GM13976 (cell line): ENCODE results near the gene MAPKAPK2.
"Not testable (repeated sequence)": the region's sequence is repeated elsewhere in the genome, so short reads cannot be mapped to it uniquely, and the experiment has no call there.

Experiments used
- DNase-seq: peaks from one replicate; pipeline ENCODE4 v3.0.0; 2012; ENCODE audit warnings: low spot score
- CTCF ChIP-seq: IDR thresholded peaks from 2 replicates; pipeline ENCODE4 v1.5.1; 2012; ENCODE audit warnings: borderline replicate concordance, mild to moderate bottlenecking; ENCODE audit not compliant: insufficient read depth; ENCODE audit errors: extremely low read depth, missing control alignments, control extremely low read depth
- in situ Hi-C: fragments of 300-500 bp; cut with MboI; formaldehyde crosslinking; loops from one replicate; pipeline ENCODE4 v1.12.0; 2022; ENCODE audit warnings: low sequenced_read_pairs, mixed read lengths, inconsistent platforms; ENCODE audit not compliant: unreplicated experiment

MAPKAPK2 gene

GRCh38 chr1:206684478-206685333, at the start of gene MAPKAPK2:
TSS of gene MAPKAPK2 (plus strand) at chr1:206684905. CDS start at chr1:206685230, 325 bp downstream.
- peak; percentile 97 for DNase-seq
- TF ChIP-seq CTCF = no peak
- in situ Hi-C loops = no loop called here

- in situ Hi-C loops = loop anchor here (10.0 kb wide), 1 partner anchor 339 kb away; the partner anchor contains the start of gene FCAMR
- peak; percentile 98 for DNase-seq
- no peak for TF ChIP-seq CTCF
Observed at GRCh38 chr1:206635080-206635977, 49.4 kb upstream of the MAPKAPK2 start, which contains the start of gene DYRK3. TSS of gene DYRK3 (plus strand) at chr1:206635536. CDS start at chr1:206635704, 168 bp downstream.

GRCh38 chr1:206635978-206636345, 48.7 kb upstream of the MAPKAPK2 start:
- DNase-seq = peak; percentile 32
- in situ Hi-C loops = loop anchor here (10.0 kb wide), 1 partner anchor 339 kb away; the partner anchor contains the start of gene FCAMR
- TF ChIP-seq CTCF = no peak

- in situ Hi-C loops = loop anchor here (10.0 kb wide), 1 partner anchor 338 kb away; the partner anchor contains the start of gene FCAMR
- no peak for DNase-seq
- TF ChIP-seq CTCF = no peak
Observed at GRCh38 chr1:206636671-206637070, 48.0 kb upstream of the MAPKAPK2 start.

- in situ Hi-C loops = loop anchor here (10.0 kb wide), 1 partner anchor 337 kb away; the partner anchor contains the start of gene FCAMR
- no peak for DNase-seq
- TF ChIP-seq CTCF = no peak
Observed at GRCh38 chr1:206637605-206638004, 47.1 kb upstream of the MAPKAPK2 start.

- in situ Hi-C loops, DNase-seq: not testable (repeated sequence)
Observed at GRCh38 chr1:206642074-206642473, 42.6 kb upstream of the MAPKAPK2 start.
